Measurements from ENCODE around the gene FBXL4.

FBXL4 gene

DNA sequence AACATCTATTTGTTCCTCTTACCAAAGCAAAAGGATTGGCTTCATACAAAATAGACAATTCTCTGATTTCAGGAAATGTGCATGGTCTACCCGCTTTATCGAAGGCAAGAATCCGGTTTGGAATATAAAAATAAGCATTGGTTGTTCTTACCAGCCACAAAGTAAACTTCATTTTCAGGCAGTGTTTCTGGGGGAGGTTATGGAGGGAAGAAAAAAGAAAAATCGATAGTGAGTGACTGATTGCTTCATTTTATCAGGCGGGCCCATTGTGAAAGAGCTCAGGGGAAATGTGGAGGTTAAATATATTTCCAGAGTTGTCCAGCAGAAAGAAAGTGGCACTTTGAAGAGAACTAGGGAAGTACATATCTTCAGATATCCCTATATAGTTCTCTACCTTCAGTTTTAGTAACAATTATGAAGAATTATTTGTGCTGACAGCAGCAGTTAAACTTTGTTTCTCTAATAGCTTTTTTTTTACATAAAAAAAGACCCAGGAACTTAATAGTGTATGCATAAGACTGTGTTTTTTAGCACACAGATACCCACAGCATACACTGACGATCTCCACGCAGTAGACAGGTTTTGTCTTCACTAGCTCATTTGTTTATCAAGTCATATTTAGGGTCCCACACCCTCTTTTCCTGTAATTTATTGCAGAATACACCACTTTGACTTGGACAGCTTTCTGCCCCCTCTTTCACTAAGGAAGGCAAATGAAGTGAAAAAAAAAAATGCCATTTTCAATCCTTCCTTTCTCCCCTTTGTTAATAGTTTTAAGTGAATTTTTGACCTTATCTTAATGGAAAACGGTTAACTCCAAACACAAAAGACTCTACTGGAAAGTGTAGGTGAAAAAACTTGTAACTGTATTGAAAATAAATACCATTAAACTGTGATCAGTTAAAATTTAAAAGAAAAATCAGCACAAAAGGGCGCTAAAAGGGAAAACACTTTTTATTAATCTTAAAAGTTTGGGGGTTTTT is 110.5 kb downstream of the FBXL4 start:
- DNase-seq: no peak

DNA sequence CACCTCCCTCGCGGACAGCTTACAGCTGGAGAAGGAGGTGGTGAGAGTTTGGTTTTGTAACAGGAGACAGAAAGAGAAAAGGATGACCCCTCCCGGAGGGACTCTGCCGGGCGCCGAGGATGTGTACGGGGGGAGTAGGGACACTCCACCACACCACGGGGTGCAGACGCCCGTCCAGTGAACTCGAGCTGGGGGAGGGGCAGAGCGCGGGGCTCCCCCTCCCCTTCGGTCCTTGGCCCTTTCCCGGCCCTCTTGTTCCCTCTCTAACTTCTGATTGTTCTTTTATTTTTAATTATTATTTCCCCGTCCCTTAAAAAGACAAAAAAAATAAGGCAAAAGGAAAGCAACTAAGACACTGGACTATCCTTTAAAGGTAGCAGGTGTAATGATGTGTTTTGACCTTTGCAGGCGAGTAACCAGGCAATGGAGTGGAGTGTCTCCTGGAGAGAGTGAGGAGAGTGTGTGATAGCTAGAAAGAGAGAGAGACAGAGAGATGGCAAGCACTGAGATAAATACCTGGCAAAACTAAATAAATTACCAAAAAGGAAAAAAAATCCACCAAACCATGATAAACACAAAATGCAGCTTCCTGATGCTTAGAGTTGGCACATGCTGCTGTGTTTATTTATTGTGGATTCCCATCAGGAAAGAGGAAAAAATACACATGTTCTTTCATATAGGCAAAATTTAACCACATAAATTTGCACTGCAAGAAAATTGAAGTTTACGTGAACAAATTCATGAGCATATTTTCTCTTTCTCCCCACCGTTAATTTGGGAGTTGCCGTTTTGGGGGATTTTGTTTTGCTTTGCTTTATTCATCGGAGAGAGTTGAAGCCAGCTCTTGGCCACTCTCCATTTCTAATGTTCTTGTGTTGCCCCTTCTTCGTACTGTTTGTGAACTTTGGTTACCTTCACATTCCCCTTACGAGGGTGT is 111.5 kb downstream of the FBXL4 start:
- no peak for DNase-seq

DNA sequence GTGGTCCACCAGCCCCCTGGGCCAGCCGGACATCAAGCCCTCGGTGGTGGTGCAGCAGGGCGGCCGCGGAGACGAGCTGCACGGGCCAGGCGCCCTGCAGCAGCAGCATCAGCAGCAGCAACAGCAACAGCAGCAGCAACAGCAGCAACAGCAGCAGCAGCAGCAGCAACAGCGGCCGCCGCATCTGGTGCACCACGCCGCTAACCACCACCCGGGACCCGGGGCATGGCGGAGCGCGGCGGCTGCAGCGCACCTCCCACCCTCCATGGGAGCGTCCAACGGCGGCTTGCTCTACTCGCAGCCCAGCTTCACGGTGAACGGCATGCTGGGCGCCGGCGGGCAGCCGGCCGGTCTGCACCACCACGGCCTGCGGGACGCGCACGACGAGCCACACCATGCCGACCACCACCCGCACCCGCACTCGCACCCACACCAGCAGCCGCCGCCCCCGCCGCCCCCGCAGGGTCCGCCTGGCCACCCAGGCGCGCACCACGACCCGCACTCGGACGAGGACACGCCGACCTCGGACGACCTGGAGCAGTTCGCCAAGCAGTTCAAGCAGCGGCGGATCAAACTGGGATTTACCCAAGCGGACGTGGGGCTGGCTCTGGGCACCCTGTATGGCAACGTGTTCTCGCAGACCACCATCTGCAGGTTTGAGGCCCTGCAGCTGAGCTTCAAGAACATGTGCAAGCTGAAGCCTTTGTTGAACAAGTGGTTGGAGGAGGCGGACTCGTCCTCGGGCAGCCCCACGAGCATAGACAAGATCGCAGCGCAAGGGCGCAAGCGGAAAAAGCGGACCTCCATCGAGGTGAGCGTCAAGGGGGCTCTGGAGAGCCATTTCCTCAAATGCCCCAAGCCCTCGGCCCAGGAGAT is 112.4 kb downstream of the FBXL4 start:
- DNase-seq: no peak

DNA sequence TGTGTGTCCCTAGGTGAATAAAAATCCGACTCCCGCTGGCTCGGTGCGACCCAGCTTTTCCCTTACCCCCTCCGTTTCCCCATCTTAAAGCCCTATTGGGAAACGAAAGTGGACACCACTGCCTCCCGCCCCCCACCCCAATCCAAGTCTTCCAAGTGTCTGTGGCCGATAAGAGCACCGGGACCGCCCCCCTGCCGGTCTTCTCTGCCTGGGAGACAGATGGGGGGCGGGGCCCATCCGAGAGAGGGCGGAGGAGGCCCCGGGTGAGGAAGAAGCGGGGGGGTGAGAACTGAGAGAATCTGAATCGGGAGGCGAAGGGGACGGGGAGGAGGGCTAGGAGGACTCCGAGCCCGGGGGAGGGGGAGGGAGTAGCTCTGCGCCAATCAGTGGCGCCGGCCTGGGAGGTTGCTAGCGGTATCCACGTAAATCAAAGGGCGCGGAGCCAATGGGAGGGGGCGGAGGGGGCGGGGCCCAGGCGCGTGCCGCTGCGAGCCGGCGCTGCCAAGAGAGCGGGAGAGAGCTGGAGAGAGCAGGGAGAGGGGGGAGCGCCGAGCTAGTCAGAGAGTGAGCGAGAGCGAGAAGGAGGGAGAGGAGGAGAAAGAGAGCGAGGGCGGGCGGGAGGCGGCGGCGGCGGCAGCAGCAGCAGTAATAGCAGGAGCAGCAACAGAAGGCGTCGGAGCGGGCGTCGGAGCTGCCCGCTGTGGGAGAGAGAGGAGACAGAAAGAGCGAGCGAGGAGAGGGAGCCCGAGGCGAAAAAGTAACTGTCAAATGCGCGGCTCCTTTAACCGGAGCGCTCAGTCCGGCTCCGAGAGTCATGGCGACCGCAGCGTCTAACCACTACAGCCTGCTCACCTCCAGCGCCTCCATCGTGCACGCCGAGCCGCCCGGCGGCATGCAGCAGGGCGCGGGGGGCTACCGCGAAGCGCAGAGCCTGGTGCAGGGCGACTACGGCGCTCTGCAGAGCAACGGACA is 113.4 kb downstream of the FBXL4 start, which contains the start of gene POU3F2:
TSS of gene POU3F2 (plus strand) at position 515 of the 972 bp plus-strand sequence. CDS start at position 815, 300 bp downstream.
- DNase-seq: peak; percentile 67

DNA sequence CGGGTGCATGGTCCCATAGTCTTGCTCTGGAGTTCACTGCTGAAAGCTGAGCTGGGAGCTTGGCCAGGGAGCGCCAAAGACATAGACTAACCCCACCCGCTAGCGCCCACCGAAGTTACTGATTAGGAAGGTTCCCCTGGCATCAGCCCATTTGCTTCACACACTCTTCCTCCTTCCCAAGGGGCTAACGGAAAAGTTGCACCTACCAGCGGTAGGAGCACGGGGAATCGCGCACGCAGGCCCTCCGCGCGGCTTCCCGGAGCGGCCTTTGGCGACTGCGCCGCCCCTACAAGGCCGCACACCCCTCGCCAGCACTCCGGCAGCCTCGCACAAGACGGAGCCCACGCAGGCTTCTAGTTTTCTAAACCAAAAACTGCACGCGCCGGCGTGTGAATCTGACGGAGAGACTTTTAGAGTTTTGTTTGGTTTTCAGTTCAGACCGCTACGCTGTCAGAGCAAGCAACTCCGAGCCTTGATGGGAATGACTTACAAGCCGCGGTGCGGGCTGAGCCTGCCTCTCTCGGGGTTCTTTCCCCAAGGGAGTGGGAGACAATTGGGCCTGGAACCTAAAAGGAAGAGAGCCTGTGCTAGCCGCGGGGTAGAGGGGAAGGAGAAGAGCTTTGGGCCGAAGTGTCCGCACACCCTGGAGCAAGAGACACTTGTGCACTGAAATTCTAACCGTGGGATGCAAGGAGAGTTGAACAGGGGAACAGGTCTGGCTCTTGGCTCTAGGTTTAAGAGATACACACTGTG is 114.3 kb downstream of the FBXL4 start:
- DNase-seq: no peak

DNA sequence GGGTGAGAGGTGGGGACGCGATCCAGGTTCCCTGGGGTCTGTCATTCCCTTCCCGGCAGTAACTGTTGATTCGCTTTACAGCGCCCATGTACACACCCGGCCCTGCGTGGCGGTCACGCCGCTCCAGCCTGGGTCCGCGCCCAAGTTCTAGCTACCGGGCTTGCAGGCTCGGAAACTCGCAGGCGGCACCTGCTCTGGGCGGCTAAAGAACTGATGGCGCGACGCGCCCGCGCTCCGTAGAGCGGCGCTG is 114.8 kb downstream of the FBXL4 start:
- DNase-seq: no peak

DNA sequence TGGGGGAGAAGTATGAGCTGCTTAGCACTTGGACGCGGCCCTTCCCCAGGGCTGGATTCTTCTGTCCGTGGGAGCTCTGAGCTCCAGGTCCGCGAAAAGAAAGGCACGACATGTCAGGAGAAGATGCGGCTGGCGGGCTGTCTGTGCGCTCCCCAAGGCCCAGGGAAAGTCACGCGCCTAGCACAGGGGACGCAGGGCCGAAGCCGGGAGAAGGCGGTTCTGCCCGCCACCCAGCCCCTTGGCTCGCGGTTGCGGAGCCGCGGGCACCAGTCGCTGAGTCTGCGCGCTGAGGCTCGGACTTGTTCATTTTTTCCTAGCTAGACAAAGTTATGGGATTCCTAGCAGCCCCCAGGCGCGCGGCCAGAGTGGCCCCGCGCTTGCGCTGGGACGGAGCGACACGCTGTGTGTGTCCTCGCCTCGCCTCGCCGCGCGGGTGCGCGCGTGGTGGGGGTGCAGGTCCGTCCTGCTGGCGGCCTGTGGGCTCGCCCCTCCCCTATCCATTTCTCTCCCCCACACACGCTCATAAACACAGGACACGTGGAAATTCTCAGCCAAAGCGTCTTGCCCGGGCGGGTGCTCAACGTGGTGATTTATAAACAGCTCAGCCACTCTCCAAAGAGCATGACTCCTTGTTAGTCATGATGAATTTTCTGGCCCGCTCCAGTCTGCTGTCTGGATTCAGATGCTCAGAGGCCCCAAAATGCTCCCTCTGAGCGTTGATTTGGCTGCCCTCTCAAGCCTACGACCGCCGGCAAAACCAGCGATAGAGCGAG is 115.3 kb downstream of the FBXL4 start:
- no peak for DNase-seq

DNA sequence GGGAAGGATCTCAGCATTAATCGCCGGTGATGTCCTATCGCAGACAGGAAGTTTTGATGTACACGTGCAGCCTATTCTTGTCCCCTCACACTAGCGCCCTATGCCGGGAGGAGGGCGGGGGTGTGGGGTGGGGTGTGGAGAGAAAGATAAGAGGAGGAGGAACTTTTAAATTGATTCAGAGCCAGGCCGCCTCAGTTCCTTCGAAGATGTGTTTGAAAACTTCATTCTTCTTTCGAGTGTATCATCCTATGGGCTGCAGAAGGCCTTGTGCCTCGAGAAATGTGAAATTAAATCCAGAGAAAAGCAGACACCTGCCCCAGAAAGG is 115.8 kb downstream of the FBXL4 start:
- DNase-seq: no peak

DNA sequence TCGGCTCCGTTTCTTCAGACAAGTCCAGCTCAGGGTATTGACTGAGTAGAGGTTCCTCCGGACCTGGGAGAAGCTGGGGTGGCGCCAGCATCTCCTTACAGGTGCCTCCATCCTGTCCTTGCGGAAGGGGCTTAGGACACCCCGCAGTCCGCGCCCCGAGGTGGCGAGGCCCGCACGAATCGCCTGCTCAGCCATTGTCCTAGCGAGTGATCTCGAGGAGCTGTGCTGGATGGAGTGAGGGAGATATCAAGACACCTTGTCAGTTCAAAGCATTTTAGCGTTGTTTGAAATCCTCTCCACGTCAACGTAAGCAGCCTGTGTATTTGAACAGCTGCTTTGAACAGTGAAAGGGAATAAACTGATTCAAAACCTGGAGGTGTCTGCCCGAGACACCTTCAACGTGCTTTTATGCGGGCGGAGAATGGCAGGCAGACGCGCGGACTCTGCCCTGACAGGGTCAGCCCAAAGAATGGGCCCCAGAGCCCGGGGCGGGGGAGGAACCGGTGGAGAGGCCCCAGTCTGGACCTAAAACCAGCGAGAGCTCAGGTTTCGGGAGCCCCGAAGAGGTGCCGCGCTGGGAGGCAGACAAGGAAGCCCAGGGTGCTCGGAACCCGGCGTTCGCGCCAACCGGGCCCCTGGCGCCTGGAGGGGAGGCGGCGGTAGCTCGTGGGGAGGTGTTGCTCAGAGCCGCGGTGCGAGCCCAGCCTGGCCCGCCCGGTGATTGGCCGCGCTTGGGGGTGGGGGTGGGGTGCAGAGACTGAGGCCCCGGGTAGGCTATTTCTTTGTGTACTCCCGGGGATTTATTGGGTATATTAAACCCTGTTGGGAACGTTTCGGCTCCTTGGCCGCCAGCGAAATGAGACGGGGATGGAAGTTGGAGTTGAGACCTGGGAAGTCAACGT is 116.4 kb downstream of the FBXL4 start:
- DNase-seq: no peak

DNA sequence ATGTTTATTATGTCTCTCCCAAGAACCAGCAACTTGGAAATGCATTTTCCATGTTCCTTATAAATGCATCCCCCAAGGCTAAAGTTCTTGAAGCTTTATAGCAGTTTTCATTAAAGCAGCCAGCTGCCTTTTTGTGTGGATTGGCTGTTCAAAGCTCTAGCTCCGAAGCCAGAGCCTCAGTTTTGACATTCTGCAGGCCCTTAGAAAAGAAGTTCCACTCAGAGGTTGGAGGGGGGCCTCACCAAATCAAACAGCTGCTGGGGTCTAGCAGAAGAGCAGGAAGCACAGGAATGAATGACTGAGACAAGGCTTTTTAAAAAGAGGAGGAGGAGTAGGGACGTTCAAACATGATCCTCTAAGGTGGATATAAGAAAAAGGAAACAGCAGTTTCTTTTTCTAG is 117.6 kb downstream of the FBXL4 start:
- no peak for DNase-seq

DNA sequence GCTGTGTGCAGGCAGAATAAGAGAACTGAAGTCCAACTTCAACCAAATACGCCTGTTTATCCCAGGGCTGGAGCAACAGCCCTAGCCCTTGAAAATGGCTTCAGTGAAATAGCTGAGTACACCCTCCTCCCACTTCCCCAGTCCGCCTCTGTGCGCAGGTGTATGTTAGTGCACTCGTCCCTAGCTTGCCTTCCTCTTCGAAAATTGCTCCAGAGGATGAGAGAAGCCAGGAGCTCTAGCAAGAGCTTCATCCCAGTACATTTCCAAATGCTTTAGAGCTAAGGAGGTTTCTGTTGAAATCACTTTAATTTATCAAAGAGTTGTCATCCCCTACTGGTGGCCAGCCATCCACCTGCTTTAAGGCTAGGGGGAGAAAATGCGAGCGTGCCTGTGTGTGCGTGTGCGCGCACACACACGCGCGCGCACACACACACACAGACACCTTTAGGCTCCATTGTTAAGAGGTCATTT is 118.8 kb downstream of the FBXL4 start:
- no peak for DNase-seq

DNA sequence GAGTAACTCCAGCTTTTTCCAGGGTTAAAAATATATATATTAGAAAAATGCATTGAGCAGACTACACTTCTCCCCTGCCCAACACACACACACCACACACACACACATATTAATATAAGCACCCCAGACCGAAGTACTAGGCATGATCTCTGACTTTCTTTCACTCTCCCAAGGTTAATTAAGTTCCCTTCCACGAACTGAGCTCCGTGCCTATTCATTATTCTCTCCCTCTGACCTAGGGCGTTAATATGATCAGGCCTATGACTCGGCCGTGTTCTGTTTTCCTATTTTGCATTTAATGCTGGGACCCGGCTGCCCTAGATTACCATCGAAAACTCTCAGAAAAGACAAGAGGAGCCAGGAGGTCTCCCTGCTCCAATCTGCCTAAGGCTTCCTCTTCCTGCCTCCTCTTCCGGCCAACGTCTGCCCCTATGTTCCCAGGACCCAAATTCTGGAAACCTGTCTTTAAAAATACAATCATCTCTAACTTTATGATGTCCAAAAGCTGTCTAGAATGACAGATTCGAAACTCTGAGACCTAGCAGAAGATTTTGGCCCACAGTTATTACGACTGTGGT is 119.4 kb downstream of the FBXL4 start:
- DNase-seq: no peak

DNA sequence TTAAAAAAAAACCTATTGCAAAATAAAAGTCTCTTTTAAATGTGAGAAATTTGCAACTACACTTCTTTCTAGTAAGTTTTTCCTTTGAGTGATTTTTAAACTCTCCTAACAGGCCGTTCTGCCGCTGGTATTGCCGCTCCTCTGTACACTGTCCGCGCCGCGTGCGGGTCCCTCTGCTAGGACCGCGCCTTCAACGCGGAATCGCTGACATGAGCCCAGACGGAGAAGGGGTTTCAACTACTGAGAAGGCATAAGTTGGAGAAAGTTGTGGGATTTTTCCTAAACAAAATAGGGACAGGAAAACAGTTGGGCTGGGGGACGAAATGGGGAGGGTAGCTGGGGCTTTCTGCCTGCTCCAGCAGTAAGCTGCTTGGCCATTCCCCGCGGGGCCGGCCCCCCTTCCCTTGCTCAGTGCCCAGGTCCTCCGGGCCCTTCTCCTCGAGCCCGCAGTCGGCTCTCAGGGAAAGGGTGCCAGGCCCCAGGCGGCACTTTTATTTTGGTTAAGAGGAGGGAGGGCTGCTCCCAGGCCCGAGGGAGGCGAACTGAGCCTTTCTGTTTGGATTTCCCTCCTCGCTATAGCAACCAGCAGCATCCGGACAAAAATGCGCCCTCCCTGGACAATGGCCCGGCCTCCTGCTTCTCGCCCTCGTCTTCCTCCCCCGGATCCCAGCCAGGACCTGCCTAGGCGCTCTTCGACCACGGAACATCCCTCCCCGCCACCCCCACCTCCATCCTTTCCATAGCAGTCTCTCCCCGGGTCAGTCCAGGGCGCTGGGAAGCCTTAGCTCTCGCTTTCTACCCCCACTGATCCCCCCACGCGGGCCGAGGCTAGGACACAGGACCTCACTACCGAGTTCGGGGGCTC is 120.2 kb downstream of the FBXL4 start:
- no peak for DNase-seq

DNA sequence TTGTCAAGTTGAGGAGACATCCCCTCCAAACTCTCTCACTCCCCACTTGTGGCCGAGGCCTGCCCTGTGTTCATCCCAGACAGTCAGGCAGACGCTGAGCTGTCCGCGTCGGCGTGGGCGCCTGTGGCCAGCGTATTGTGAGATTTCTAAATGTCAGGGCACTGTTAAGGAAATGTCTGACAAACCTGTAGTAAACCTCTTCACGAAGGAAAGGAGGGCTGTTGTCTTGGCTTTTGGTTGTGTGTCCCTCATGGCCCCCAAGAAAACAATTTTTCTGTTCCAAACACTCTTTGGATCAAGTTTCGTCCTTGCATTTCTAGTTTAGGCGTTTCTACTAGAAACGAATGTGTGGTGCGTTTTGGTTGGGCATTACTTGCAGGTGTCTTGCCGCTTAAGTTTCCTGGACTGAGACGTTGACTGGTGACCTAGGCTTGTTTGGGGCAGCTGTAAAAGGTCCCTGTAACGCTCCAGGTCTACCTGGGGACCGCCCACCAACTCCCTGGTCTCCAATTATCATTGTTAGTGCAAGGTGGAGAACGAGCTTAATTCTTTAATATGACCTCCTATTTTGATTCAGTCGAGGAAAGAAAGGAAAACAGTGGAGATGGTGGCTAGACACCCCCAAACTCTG is 122.0 kb downstream of the FBXL4 start:
- no peak for DNase-seq

DNA sequence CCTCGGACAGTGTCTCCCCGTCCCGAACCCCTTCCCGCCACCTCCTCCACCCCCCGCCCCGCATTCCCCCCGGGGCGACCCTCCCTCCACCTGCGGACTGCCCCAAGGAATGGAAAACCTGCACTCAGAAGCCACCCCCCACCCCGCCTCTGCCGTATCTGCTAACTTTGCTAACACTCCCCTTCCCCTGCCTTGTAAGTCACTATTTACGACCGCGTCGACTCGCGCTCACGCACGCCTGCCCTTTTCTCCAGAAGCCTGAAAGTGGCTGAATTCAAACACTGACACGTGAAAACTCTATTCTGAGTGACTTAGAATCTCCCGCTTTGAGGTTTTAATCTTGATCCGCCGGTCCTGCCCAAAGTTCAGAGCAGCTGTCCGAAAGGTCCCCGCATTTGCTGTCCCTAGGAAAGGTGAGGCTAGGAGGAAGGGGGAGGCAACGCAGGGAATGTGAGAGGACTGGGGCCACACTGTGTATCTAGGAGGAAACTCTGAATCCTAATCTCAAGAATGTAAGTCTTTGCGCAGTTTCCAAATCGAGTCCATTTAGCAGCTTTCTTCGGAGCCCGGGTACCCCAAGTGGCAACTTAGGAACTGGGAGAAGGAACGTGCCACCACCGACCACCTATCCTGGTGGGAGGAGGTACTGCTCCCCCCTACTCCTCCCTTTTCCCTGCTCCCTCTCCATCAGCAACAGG is 122.7 kb downstream of the FBXL4 start:
- DNase-seq: no peak

DNA sequence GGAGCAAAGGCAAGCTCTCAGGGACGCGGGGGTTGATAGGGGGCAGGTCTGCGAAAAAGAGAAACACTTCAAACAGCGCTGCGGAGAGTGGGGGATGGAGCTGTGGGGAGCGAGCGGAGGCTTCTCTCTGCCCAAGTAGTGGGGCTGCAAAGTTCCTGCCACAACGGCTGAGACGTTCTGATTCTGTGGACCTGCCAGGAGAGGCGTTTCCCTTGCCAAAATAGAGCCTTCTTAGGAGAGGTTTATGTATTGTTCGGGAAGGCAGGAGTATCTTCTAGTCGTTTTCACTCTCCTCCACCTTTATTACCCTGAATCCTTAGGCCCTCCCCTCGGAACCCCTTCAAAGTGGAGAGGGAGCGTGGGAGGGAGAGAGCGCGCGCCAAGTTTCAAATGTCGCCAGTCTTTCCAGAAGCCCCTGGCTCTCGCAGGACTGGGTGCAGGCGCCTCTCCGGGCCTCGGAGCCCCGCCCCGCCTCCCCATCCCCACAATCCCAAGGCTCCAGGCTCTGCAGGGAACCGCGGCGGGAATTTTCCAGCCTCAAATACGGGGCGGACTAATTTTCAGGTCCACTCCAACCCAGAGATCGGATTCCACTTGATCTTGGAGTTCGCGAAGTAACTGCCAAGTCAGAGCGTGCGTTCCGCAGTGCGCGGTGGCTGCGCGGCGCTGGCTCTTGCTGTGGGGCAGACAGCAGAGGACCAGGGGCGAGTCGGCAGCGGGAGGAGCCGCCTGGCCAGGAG is 123.4 kb downstream of the FBXL4 start:
- DNase-seq: no peak
